ENCODE data around the gene CBR1.
A peak's percentile ranks its signal among the peaks of the same experiment; 100 is the strongest.

The CBR1 gene

DNA sequence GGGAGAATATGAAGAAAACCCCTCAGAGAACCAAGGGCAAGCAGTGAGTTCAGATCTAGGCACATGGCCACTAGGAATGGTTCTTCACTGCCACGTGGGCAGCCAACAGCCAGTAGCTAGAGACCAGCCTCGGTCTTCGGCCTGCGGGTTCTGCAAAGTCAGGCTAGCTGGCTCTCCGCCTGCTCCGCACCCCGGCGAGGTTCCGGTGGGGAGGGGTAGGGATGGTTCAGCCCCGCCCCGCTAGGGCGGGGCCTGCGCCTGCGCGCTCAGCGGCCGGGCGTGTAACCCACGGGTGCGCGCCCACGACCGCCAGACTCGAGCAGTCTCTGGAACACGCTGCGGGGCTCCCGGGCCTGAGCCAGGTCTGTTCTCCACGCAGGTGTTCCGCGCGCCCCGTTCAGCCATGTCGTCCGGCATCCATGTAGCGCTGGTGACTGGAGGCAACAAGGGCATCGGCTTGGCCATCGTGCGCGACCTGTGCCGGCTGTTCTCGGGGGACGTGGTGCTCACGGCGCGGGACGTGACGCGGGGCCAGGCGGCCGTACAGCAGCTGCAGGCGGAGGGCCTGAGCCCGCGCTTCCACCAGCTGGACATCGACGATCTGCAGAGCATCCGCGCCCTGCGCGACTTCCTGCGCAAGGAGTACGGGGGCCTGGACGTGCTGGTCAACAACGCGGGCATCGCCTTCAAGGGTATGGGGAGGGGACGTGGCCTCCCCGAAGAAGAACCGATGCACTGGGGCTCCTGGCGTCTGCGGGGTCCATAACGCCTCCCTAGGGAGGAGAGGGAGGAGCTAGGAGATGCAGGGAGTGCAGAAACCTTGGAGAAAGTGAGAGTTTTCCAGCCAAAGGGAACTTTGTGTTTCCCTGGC, at the start of gene CBR1:
CBR1 (plus strand) TSS at position 312 of the 871 bp plus-strand sequence; CDS start at position 404, 92 bp downstream.
- TF ChIP-seq POLR2A (IDR thresholded peaks at IDR 0.05; ENCODE audit: low read length): peak; percentile 61
- TF ChIP-seq GATA1 (IDR thresholded peaks at IDR 0.05; ENCODE audit: low read depth, low read length): no peak
- peak; percentile 95 to 96 for DNase-seq

DNA sequence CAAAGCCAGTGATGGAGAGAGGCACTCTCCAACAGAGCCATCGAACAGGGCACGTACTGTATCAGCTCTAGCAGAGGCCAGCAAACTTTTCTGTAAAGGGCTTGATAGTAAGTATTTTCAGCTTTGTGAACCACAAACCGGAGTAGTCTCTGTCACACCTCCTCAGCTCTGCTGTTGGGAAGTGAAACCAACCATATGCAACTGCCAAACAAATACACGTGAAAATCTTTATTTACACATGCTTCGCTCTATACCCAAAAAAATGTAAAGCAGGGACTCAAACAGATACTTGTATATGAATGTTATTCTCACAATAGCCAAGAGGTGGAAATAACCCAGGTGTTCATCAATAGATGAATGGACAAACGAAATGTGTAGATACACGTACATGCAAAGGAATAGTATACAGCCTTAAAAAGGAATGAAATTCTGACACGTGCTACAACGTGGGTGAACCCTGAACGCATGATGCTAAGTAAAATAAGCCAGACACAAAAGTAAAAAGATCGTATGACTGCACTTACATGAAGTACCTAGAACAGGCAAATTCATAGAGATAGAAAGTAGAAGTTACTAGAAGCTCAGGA, 48.5 kb upstream of the CBR1 start:
- DNase-seq: no peak
- no peak for TF ChIP-seq POLR2A (IDR thresholded peaks at IDR 0.05; ENCODE audit: low read length)
- TF ChIP-seq GATA1 (IDR thresholded peaks at IDR 0.05; ENCODE audit: low read depth, low read length): no peak

DNA sequence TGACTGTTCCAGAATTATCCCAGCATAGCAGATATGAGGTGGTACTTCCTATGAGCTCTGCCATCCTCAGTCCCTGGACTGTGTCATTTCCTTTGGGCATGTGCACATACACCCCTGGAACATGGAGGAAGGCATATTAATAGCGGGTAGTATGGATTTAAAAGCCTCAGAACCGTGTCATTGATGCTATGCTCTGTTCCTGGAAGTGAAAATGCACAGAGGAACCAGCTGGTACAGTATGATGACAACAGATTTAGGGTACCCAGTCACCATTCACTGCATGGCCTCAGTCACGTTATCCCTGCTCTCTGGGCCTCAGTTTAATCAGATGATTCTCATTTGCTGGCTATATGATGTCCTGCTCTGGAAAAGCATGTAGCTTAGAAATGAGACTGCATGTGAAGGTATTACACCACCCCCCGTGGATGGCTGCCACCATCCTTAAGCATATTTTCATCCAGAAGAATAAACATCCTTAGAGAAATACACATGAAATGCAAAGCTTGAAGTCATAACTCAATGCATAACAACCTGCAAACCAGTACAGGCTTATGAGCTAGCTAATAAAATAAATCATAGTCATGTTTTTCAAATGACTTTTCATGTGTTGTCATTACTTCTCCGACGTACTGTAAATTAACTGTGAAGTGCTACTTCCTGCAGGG, 47.3 kb upstream of the CBR1 start:
- no peak for DNase-seq
- TF ChIP-seq GATA1 (IDR thresholded peaks at IDR 0.05; ENCODE audit: low read depth, low read length): no peak

DNA sequence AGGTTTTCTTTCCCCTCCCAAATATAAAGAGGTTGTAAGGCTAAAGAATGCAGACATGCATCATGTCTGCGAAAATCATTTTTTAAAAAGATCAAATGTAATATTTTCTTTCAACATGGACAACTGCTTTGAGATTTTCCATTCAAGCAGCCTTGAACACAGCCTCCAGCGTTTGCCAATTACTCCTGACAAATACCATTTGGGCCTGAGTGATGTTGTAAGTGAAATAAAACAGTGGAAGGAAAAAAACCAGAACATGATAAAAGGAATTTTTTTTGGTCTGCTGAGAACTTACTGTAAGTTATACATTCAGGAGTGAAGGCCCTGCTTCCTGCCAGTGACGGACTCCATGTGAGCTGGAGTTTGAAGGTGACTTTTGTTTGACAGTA, 46.7 kb upstream of the CBR1 start:
- TF ChIP-seq POLR2A (IDR thresholded peaks at IDR 0.05; ENCODE audit: low read length): no peak
- no peak for TF ChIP-seq GATA1 (IDR thresholded peaks at IDR 0.05; ENCODE audit: low read depth, low read length)
- no peak for DNase-seq

DNA sequence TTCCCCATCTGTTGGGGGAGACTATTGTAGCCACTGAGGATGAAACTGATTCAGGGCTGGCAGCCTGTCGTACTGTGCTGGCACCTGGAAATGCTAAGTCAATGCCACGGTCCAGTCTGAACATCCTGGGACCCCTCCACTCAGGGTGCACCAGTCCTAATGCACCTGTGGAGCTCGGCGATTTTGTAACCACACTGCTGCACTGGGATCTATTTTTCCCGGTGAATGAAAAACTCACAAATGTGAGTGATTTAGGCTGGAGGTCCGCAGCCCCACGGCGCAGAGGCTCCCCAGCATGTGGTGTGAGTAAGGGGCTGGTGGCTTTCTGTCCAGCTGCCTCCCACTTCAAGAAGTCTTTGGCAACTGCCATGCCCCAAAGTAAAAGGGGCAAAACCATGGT, 45.0 kb upstream of the CBR1 start:
- TF ChIP-seq GATA1 (IDR thresholded peaks at IDR 0.05; ENCODE audit: low read depth, low read length): no peak
- no peak for TF ChIP-seq POLR2A (IDR thresholded peaks at IDR 0.05; ENCODE audit: low read length)
- DNase-seq: no peak

DNA sequence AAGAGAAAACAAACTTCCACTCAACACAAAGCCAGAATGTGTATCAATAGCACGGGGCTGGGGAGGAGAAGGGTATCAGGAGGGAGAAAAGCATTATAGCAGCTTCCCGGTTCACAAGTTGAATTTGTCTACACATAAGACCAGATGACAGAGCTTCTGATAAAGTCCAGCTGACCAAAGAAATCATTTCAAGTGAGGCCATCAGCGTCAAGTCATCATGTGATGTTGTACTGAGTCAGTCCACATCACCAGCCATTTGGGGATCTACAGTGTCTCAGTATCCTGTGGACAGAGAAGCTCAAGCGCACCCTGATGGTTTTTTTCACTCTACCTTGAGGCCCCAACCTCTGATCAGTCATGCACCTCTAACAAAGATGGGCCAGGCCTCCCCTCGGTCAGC, 42.5 kb upstream of the CBR1 start:
- TF ChIP-seq POLR2A (IDR thresholded peaks at IDR 0.05; ENCODE audit: low read length) (no peak), GATA1 (IDR thresholded peaks at IDR 0.05; ENCODE audit: low read depth, low read length) (no peak)
- no peak for DNase-seq

DNA sequence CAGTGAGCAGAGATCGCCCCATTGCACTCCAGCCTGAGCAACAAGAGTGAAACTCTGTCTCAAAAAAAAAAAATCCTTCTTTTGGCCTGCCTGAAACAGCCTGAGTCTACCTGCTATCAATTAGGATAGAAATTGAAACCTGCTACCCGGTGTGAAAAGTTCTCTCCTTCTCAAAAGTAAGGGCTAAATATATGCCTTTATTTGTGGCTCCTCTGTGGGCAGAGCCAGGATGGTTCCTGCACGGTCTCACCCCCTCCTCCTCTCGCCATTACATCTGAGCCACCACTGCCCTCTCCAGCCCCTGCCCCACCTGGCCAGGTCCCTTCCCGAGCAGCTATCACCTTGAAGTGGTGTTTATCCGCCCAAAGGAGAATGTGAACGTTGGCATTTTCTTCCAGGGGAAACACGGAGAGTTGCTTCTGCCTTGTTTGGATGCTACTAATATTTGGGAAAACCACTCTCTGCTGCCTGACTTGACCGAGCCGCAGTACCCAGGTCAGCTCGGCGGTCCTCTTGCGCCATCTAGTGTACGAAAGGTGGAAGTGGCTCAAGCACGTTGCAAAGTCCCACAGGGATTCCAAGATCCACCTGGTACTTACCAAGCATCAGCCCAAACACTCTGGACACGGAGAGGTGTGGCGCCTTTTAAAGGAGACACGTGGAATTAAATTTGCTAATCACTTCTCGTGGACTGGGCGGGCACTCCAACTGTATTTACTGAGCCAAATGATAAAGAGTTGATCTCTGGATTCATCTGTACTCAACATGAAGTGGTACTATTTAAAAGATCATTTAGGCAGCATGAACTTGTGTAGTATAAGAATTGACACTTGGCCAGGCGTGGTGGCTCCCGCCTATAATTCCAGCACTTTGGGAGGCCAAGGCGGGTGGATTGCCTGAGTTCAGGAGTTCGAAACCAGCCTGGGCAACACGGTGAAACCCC, 41.4 kb upstream of the CBR1 start:
- TF ChIP-seq POLR2A (IDR thresholded peaks at IDR 0.05; ENCODE audit: low read length) (no peak), GATA1 (IDR thresholded peaks at IDR 0.05; ENCODE audit: low read depth, low read length) (no peak)
- DNase-seq: peak; percentile 69 to 85

DNA sequence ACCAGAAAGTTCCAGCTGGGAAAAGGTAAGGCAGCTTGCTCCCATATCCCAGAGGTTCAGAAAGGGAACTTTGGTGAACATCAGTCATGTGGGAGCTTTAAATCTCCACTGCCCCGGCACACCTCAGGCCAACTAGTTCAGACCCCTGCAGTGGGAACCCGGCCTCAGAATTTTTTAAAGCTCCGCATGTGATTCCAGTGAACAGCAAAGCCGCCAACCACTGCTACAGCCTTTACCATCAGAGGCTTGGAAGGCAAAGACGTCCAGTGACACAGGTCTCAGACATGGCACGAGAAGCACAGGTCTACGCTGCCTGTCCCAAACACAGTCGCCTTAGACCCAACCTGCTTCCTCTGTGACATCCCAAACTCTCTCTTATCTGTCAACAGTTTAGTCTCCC, 40.5 kb upstream of the CBR1 start:
- no peak for DNase-seq
- TF ChIP-seq GATA1 (IDR thresholded peaks at IDR 0.05; ENCODE audit: low read depth, low read length): no peak
- no peak for TF ChIP-seq POLR2A (IDR thresholded peaks at IDR 0.05; ENCODE audit: low read length)

DNA sequence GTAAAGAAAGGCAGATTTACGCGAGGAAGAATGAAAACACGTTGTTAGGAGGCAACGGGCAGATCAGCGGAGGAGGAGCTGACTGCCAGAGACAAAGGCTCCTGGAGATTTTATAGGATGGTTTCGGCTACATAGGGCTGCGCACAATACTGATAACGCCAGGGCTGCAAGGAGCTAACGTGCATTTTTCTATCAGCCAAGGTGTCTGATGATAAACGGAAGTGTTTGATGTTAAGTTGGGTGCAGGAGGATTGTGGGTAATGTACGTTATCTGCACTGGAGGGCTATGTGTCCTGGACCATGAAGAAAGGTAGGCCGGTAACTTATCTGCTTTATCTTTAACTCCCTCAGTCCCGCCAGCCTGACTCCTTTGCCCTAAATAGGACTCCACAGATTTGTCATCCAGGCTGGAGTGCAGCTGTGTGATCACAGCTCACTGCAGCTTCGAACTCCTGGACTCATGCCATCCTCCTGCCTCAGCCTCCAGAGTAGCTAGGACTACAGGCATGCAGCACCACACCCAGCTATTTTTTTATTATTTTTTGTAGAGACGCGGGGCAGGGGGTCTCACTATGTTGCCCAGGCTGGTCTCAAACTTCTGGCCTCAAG, 39.1 kb upstream of the CBR1 start:
- DNase-seq: no peak
- no peak for TF ChIP-seq GATA1 (IDR thresholded peaks at IDR 0.05; ENCODE audit: low read depth, low read length)
- TF ChIP-seq POLR2A (IDR thresholded peaks at IDR 0.05; ENCODE audit: low read length): no peak

- no peak for TF ChIP-seq POLR2A (IDR thresholded peaks at IDR 0.05; ENCODE audit: low read length)
- DNase-seq: no peak
These were observed 37.0 kb upstream of the CBR1 start for GRCh38 chr21:36032647-36033406.

DNA sequence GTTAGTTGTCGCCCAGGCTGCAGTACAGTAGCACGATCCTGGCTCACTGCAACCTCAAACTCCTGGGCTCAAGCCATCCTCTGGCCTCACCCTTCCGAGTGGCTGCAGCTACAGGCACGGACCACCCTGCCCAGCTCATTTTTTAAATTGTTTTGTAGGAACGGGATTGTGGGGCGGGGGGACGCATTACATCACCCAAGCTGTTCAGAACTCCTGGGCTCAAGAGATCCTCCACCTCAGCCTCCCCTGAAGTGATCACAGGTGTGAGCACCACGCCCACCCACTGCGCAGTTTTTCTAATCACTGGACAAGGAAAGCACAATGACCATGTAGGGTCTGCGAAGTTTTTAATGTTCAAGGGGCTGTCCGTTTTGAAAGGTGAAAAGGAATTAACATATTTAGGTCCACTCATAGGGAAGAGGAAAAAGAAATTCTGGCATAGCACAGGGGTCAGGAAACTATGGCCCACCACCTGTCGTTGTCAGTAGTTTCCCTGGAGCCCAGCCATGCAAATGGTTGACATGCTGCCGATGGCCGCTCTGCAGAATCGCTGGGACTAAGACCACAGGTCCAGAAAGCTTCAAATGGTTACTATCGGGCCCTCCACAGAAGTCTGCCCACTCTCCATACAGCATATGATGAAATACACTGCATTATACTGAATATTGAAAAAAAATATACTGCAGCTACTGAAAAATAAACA, 35.5 kb upstream of the CBR1 start:
- TF ChIP-seq POLR2A (IDR thresholded peaks at IDR 0.05; ENCODE audit: low read length) (no peak), GATA1 (IDR thresholded peaks at IDR 0.05; ENCODE audit: low read depth, low read length) (no peak)
- no peak for DNase-seq

DNA sequence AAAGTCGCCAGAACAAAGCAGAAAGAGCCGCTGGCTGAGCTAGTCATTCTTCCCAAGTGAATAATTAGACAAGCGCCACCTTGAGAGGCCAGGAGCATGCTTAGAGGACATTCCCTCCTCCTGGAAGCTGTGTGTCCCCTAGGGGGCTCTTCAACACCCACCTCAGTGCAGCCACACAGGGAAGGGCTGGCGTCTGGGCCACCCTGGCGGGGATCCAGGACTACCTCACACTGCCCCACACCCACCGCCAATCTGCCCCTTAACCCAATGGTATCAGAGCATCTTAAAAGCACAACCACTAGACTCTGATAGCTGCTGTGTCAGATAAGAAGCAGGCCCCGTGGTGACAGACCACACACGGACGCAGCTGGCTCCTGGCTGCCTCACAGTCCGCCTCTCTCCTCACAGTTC, 34.4 kb upstream of the CBR1 start:
- DNase-seq: peak; percentile 48 to 82

More for the DNA sequence above, 34.4 kb upstream of the CBR1 start:
- TF ChIP-seq POLR2A (IDR thresholded peaks at IDR 0.05; ENCODE audit: low read length): no peak
- no peak for TF ChIP-seq GATA1 (IDR thresholded peaks at IDR 0.05; ENCODE audit: low read depth, low read length)
